Endothelial cell (in vitro differentiated cells): ENCODE data around the gene SIX1. TPM values are rescaled to one million over a fixed set of nuclear protein-coding genes. Genes with fewer than 3 reads are reported as not detected.

Experiments used
- DNase-seq: peaks from one replicate; pipeline ENCODE4 v3.0.0; 2021; ENCODE audit warnings: low spot score
- H3K27ac Mint-ChIP-seq: one replicate; pipeline ENCODE4 v1.8.0; 2021; ENCODE audit warnings: mixed read lengths, inconsistent platforms; ENCODE audit not compliant: unreplicated experiment
- H3K27me3 Mint-ChIP-seq: one replicate; pipeline ENCODE4 v1.8.0; 2021; ENCODE audit warnings: mild to moderate bottlenecking, moderate library complexity, mixed read lengths, inconsistent platforms; ENCODE audit not compliant: unreplicated experiment
- H3K36me3 Mint-ChIP-seq: one replicate; pipeline ENCODE4 v1.8.0; 2021; ENCODE audit warnings: mild to moderate bottlenecking, low read depth, mixed read lengths, inconsistent platforms; ENCODE audit not compliant: unreplicated experiment
- H3K4me1 Mint-ChIP-seq: one replicate; pipeline ENCODE4 v1.8.0; 2021; ENCODE audit warnings: mild to moderate bottlenecking, mixed read lengths, inconsistent platforms; ENCODE audit not compliant: unreplicated experiment
- H3K4me3 Mint-ChIP-seq: one replicate; pipeline ENCODE4 v1.8.0; 2021; ENCODE audit warnings: mild to moderate bottlenecking, mixed read lengths, inconsistent platforms; ENCODE audit not compliant: unreplicated experiment
- H3K9me3 Mint-ChIP-seq: one replicate; pipeline ENCODE4 v1.8.0; 2021; ENCODE audit warnings: mixed read lengths, inconsistent platforms; ENCODE audit not compliant: unreplicated experiment
- total RNA-seq: library from RNA; stranded (reverse); fragmentation: NEBNext Ultra II Directional; extraction: Animal tissue kit (Norgen Biotek cat#: 25700); gene quantifications from one replicate; pipeline ENCODE4 v1.2.1, GENCODE V29; 2021; ENCODE audit not compliant: unreplicated experiment
- TF ChIP-seq, protein P1 (sequence below): fragments of 200-600 bp; sonication (generic); IDR thresholded peaks from one replicate; pipeline ENCODE4 v1.5.0; 2021; ENCODE audit warnings: antibody characterized with exemption; ENCODE audit not compliant: unreplicated experiment

Gene SIX1
- total RNA-seq, 1 donor from 2014 or later = 0.41 TPM

DNA sequence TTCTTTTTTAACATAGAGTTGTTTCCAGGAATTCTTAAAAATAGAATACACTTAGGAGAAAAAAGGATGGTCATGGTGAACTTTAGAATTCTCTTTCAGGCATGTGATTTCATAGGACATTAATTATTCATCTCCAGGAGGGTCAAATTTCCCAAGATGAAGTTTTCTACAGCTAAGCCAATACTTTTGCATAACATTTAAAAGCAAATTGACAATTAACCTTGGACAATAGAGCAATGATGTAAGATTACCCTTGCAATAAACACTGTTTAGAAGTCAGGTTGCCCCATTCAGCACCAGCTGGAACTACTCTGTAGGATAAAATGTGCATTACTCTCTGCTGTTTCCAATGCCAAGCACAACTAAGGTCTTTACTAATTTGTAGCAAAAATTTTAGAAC is 49.5 kb downstream of the SIX1 start:
- DNase-seq = no peak
- Mint-ChIP-seq H3K9me3 (peaks cover 5% of the 10 kb centered on the region), H3K4me3 (no peak overlapping the region), H3K27ac (no peak overlapping the region), H3K36me3 (no peaks in the 10 kb centered on the region), H3K27me3 (no peaks in the 10 kb centered on the region), H3K4me1 (no peaks in the 10 kb centered on the region)
- TF ChIP-seq, protein P1, sequence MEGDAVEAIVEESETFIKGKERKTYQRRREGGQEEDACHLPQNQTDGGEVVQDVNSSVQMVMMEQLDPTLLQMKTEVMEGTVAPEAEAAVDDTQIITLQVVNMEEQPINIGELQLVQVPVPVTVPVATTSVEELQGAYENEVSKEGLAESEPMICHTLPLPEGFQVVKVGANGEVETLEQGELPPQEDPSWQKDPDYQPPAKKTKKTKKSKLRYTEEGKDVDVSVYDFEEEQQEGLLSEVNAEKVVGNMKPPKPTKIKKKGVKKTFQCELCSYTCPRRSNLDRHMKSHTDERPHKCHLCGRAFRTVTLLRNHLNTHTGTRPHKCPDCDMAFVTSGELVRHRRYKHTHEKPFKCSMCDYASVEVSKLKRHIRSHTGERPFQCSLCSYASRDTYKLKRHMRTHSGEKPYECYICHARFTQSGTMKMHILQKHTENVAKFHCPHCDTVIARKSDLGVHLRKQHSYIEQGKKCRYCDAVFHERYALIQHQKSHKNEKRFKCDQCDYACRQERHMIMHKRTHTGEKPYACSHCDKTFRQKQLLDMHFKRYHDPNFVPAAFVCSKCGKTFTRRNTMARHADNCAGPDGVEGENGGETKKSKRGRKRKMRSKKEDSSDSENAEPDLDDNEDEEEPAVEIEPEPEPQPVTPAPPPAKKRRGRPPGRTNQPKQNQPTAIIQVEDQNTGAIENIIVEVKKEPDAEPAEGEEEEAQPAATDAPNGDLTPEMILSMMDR = no peak

DNA sequence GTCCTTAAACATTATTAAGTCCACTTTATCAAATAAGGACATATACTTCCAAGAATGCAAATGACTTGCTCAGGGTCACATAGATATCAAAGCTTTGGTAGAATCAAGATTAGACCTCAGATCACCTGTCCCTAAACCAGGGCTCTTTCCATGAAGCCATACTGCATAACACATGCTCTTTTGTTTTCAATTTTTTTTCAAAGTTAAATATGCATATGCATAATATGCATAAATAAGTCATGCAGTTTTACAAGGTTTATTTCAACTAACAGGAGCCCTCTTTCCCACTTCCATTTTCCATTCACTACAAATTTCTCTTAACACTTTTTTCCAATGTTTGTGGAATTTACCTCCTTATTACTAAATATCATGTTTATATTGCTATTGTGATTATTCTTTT is 53.1 kb downstream of the SIX1 start:
- no peak for DNase-seq
- H3K4me3 Mint-ChIP-seq = no peak overlapping the region
- H3K4me1 Mint-ChIP-seq = no peaks in the 10 kb centered on the region
- H3K27me3 Mint-ChIP-seq = no peaks in the 10 kb centered on the region
- no peak overlapping the region for H3K27ac Mint-ChIP-seq
- H3K36me3 Mint-ChIP-seq = no peaks in the 10 kb centered on the region
- TF ChIP-seq, protein P1 = no peak
- H3K9me3 Mint-ChIP-seq = no peaks in the 10 kb centered on the region

DNA sequence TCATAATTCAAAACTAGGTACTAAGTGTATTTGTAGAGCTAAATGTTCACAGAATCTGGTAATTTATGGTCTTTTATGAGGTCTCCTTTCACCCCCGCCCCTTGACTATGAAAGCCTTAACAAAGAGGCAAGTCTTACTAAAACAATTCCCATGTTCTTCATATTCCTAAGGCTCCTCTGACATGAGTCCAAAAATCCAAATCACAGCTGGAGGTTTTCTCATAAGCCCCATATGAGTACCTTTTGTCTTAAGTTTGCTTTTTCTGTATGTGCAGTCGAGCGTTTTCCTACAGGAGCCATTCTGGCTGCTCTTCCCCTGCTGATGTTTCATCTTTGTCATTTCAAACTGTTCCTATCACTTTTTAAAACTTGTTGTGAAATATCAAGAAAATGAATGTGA is 55.2 kb downstream of the SIX1 start:
- TF ChIP-seq, protein P1 = no peak

More for the DNA sequence above, 55.2 kb downstream of the SIX1 start:
- Mint-ChIP-seq H3K27ac (no peak overlapping the region), H3K36me3 (no peaks in the 10 kb centered on the region), H3K9me3 (no peaks in the 10 kb centered on the region), H3K4me3 (no peak overlapping the region), H3K4me1 (no peaks in the 10 kb centered on the region), H3K27me3 (no peaks in the 10 kb centered on the region)
- no peak for DNase-seq

Other genes starting within 250 kb of the SIX1 start
- gene C14orf39, start 163.4 kb downstream of the SIX1 start, total RNA-seq = 3.8 TPM
- not detected for gene SIX6, start 140.3 kb downstream of the SIX1 start, total RNA-seq
- 6.3 TPM for gene SIX4, start 74.9 kb upstream of the SIX1 start, total RNA-seq
- gene MNAT1, start 85.3 kb upstream of the SIX1 start, total RNA-seq = 27.8 TPM